NCI-H2196 treated with DMSO at 0.1 percent for 48 hours (cell line): Measurements from ENCODE around the gene CHEK1.
"Not testable (repeated sequence)": the region's sequence is repeated elsewhere in the genome, so short reads cannot be mapped to it uniquely, and the experiment has no call there.

Source experiments
- DNase-seq: peaks from one replicate; lab custom pipeline; 2025; ENCODE audit not compliant: unreplicated experiment; lab: John Stamatoyannopoulos, UW

The CHEK1 gene

DNA sequence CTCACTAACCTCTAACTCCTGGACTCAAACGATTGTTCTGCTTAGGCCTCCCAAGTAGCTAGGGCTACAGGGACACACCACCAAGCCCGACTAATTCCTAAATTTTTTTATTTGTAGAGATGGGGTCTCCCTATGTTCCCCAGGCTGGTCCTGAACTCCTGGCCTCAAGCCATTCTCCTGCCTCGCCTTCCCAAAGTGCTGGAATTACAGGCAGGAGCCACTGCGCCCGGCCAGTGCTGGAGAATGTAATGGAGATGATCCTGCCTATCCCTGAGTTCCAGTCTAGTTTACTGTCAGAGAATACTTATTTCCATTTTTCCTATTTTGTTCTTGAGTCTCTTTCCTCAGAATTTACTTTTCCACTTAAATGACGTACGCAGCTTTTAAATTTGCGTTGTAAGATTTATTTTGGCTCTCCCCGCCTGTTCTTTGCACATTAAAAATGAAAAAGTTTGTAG lies at the start of gene CHEK1:
Gene CHEK1, plus strand, starts transcription at position 408 of the 458 bp plus-strand sequence. CDS start 1,606 bp downstream, outside the sequence.
- no peak for DNase-seq

DNA sequence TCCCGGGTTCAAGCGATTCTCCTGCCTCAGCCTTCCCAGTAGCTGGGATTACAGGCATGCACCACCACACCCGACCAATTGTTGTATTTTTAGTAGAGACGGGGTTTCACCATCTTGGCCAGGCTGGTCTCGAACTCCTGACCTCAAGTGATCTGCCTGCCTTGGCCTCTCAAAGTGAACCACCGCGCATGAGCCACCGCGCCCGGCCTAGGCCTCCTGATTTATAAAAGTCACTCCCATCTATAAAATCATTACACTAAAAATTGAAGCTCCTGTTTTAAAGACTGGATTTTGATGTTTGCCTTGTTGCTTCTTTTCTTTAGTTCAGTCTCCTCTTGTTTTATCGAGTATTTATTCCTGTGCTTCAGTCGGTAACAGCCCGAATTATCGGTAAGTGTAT lies 47.8 kb upstream of the CHEK1 start:
- not testable (repeated sequence) for DNase-seq

GRCh38 chr11:125578783-125579182 lies 46.2 kb upstream of the CHEK1 start:
- DNase-seq, result no peak

- no peak for DNase-seq
These were observed 45.2 kb upstream of the CHEK1 start for GRCh38 chr11:125579811-125580210.

GRCh38 chr11:125583496-125583895 lies 41.5 kb upstream of the CHEK1 start:
- DNase-seq, result no peak

- DNase-seq, result no peak
These were observed 39.5 kb upstream of the CHEK1 start for GRCh38 chr11:125585487-125585886.

- DNase-seq, result no peak
These were observed 38.3 kb upstream of the CHEK1 start for GRCh38 chr11:125586623-125587022.

- no peak for DNase-seq
These were observed 37.5 kb upstream of the CHEK1 start for GRCh38 chr11:125587480-125587879.

- DNase-seq, result no peak
These were observed 36.5 kb upstream of the CHEK1 start for GRCh38 chr11:125588505-125588904.

GRCh38 chr11:125591649-125592304 lies 33.2 kb upstream of the CHEK1 start:
- no peak for DNase-seq

GRCh38 chr11:125592305-125593113 lies 32.5 kb upstream of the CHEK1 start, which contains the start of gene STT3A:
TSS of gene STT3A (plus strand) at chr11:125592852. CDS start at chr11:125595916, 3,064 bp downstream.
- DNase-seq, result peak; percentile 99

DNA sequence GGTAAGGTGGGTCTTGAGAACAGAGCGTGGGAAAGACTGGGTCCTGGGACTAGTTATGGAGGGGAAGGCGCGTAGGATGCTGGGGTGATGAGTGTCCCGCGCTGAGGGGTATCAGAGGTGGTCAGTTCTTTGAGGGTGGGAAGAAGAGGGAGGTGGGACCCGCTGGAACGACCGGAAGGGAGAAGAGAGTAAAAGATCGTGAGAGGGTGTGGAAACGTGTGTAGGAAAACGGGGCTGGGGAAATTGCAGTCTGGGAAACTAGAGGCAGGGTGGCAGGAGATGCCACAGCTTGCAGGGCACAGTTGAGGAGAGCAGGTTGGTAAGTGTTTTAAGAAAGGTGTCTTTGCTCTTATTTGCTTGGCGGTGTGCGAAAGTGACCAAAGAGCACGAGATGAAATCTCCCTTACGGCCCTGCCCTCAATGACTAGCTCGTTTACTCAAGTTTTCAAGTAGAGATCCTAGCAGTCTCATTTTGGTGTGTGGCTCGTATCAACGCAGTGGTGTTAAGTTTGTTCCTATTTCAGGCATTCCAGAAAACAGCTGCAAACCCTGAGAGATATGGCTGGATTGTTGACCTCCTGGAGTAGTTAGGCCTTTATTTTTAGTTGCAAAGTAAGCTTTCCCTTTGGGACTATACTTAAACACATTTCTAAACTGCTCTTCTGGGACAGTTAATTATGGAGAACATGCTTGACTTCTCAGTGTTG lies 31.7 kb upstream of the CHEK1 start:
- DNase-seq, result no peak

- DNase-seq, result no peak
These were observed 30.0 kb upstream of the CHEK1 start for GRCh38 chr11:125594958-125595357.

- DNase-seq, result no peak
These were observed 24.3 kb upstream of the CHEK1 start for GRCh38 chr11:125600663-125601062.

DNA sequence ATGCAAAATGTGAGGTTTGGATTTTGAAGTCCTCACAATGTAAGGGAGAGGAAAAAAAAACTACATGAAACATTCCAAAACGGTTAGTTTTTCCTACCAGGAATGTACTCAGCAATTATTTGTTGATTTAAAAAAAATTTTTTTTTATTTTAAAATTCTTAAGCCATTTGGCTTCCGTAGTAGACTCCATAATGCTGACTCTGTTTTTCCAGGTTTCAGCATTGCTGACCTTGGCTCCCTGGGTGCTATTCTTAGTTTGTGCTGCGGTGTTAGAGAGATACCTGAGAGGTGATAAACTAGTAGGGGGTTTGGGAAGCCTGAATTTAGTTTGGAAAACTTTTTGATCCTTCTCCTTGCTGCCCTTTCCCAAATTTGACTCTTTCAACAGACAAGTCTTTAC lies 21.8 kb upstream of the CHEK1 start:
- DNase-seq, result no peak

DNA sequence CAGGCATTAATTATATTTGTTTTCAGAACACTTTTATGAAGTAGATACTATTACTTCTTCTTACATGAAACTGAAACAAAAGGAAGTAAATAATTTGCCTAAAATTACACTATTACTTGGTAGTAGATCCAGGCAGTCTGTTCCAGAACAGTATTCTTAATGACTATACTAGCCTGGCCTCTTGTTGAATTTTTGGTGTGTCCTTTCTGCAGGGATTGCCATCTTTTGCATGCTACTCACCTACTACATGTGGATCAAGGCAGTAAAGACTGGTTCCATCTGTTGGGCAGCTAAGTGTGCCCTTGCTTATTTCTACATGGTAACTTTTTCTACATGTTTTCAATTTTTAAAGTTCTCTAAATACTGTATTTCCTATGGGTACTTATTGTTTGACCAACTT lies 19.5 kb upstream of the CHEK1 start:
- no peak for DNase-seq

DNA sequence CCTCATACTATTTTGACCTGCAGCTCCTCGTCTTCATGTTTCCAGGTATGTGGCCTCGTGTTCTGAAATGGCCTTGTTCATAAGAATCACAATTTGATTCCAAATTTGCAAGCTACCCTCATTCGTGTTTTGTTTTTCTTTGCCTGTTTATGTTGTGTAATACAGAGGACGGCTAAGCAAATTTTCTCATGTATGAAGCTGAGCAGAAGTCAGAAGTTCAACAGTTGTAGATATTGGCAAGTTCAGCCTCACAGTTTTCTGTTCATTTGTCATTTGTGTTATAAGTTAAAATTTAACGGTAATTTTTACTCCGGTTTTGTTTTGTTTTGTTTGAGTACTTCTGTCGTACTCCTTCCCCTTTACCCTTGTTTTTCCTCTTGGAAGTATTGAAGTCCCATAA lies 15.4 kb upstream of the CHEK1 start:
- DNase-seq, result no peak

- no peak for DNase-seq
These were observed 6.6 kb upstream of the CHEK1 start for GRCh38 chr11:125618383-125618782.

GRCh38 chr11:125621995-125622394 lies 3.0 kb upstream of the CHEK1 start:
- DNase-seq, result no peak

GRCh38 chr11:125623064-125623463 lies 1.9 kb upstream of the CHEK1 start:
- DNase-seq, result no peak

- DNase-seq, result peak; percentile 53
These were observed 264 bp downstream of the CHEK1 start for GRCh38 chr11:125625225-125625629.
